GM10266 (cell line): ENCODE data around the gene UNC13D.

Source experiments
- DNase-seq: peaks from one replicate; pipeline ENCODE4 v3.0.0; 2012; ENCODE audit errors: extremely low spot score
- CTCF ChIP-seq: IDR thresholded peaks from 2 replicates; pipeline ENCODE4 v1.5.1; 2012; ENCODE audit warnings: mild to moderate bottlenecking, low read depth; ENCODE audit not compliant: control insufficient read depth, insufficient read depth; ENCODE audit errors: missing control alignments

Gene UNC13D

DNA sequence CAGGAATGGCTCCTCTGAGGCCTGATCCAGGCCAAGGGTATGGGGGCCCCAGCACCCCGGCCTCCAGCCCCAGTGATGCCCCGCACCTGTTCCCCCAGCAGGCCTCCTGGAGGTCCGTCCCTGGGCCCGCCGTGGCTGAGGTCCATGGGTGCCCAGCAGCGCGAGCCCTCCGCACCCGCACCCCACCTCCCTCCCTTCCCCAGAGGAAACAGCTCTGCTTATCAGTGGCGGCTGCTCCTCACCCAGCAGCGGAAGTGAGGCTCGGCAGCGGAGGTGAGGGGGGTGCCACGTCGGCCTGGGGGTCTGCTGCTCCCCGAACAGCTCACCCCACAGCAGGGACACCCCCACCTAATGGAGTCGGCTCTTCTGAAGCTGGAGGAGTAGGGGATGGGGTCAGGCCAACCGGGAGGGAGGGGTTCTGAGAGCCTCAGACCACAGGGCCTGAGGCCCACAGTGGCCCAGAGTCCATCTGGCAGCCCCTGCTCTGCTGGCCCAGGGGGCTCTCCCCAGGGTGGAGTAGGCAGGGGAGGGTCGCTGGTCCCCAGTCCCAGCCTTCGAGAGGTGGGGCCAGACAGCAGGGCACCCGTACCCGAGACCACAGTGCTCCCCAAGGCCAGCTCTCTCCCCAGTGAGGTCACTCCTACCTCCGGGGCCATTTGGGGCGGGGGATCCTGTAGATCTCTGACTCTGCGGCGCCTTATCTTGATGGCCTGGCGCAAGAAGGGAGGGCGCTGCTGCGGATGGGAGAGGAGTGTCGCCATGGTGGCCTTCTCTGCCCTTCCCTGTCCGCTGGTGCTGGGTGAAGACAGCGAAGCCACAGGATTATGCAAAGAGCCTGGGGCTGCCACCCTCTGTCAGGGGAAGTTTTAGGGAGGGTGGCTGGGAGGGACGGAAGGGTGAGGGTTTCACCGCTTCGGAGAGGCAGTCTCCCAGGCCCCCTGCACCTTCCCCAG, at the start of gene UNC13D:
Gene UNC13D, minus strand, starts transcription at position 828 of the 953 bp plus-strand sequence. Its CDS starts 67 bp downstream, at position 761.
- TF ChIP-seq CTCF: no peak
- DNase-seq: peak; percentile 77

- no peak for DNase-seq
- TF ChIP-seq CTCF: no peak
Observed at GRCh38 chr17:75893305-75894048, 49.3 kb upstream of the UNC13D start.

DNA sequence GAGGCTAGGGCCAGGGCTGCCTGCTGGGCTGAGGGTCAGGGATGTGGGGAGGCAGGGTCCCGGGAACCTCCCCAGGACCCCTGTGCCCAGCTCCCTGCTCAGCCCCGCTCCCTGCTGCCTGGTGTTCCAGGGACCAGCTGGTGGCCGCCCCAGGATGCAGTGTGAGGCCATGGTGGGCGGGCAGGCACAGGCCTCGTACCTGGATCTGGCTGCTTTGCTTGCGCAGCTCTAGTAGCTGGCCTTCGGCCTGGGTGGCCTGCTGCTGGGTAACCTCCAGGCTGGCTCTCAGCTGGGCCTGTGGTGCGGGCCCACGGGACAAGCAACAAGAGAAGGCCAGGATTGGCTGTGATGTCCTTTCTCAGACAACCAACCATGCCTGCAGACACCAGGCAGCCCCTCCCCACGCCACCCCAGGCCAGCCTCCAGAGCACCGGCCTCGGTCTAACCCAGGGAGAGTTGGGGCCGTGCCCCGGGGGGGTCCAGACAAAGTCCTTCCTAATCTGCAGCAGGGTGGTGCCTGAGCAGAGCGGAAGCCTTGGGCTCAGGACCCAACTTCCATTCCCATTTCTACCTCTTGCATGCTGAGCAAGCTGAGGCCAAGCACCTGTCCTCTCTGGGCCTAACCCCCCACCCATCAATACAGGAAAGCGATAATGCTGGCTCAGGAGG, 48.5 kb upstream of the UNC13D start:
- no peak for DNase-seq
- no peak for TF ChIP-seq CTCF

- TF ChIP-seq CTCF: no peak
- no peak for DNase-seq
Observed at GRCh38 chr17:75891605-75892555, 47.7 kb upstream of the UNC13D start.

DNA sequence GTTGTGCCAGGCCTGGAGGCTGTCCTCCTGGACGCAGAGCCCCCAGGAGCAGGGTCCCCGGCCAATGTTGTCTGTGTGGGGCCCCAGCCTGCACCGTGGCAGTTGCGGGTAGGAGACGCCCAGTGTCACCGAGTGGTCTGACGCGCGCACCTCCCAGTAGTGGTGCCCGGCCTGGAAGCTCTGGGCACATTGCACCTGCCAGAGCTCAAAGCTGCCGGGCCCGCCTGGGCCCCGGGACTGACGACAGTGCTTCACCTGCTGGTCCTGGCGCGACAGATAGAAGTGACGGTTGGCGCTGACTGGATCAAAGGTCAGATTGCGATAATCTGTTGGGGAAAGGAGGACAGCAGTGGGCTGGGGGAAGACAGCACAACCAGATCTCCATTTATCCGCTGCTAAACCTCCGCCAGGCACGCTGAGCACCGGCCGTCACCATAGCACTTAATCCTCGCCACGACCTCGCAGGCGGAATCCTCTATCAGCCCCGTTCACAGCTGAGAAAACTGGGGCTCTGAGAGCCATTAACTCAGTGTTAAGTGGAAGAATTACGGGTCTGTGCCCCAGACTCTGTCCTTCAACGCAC, 46.9 kb upstream of the UNC13D start:
- DNase-seq: no peak
- no peak for TF ChIP-seq CTCF

DNA sequence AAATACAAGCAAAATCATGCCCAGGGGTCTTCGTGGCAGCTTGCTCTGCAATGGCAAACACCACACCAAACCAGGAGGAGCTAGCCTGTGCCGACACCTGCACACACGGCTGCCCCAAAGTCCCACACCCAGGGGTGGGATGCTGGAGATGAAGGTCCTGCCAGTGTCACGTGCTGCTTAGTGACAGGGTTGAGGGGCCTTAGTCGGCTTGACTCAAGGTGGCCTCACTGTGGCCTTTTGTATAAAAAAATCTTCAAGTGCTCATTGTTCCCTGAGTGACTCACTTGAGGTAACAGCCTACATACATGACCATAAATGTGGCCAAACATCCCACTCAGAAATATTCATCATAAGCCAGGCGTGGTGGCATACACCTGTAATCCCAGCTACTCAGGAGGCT, 45.2 kb upstream of the UNC13D start:
- no peak for DNase-seq
- no peak for TF ChIP-seq CTCF
